Uterus (tissue), 4 donors: ENCODE results near the gene NRXN3. TPM values are rescaled to one million over a fixed set of nuclear protein-coding genes. Genes with fewer than 3 reads are reported as not detected.

Experiments
- DNase-seq, 2 donors: peaks; one replicate each; pipeline ENCODE4 v3.0.0-alpha.2; 2019 to 2020
- H3K27ac ChIP-seq, 2 donors: fragments of 200-600 bp; sonication (generic); 1 replicate in 1 of 2; 2 replicates in 1 of 2; pipeline ENCODE4 v1.5.1; 2016 to 2018
- H3K27me3 ChIP-seq, 2 donors: fragments of 200-600 bp; sonication (generic); one replicate each; pipeline ENCODE4 v1.5.1; 2018 to 2019; ENCODE audit warnings: control low read depth in 1 of 2
- H3K36me3 ChIP-seq, 2 donors: fragments of 200-600 bp; sonication (generic); one replicate each; pipeline ENCODE4 v1.5.1; 2019; ENCODE audit warnings: control low read depth in 1 of 2
- H3K4me1 ChIP-seq, 2 donors: fragments of 200-600 bp; sonication (generic); one replicate each; pipeline ENCODE4 v1.5.1; 2018 to 2019; ENCODE audit warnings: control low read depth in 1 of 2
- H3K4me3 ChIP-seq, 2 donors: fragments of 200-600 bp; sonication (generic); 1 replicate in 1 of 2; 2 replicates in 1 of 2; pipeline ENCODE4 v1.5.1; 2018 to 2019; ENCODE audit warnings: mild to moderate bottlenecking in 1 of 2
- H3K9me3 ChIP-seq, 2 donors: fragments of 200-600 bp; sonication (generic); one replicate each; pipeline ENCODE4 v1.5.1; 2019; ENCODE audit warnings: control low read depth in 1 of 2
- CTCF ChIP-seq, 4 experiments: fragments of 200-600 bp in 2 of 4; fragments of 450-650 bp in 2 of 4; sonication (generic) in 2 of 4; IDR thresholded peaks; one replicate each; pipeline ENCODE4 v1.5.1; 2016 to 2019; ENCODE audit warnings: antibody characterized with exemption in 4 of 4, mild to moderate bottlenecking in 2 of 4, moderate library complexity in 1 of 4
- POLR2A ChIP-seq, 2 donors: fragments of 450-650 bp; IDR thresholded peaks; one replicate each; pipeline ENCODE4 v1.6.1; 2016; ENCODE audit warnings: antibody characterized with exemption in 2 of 2, mild to moderate bottlenecking in 1 of 2, moderate library complexity in 1 of 2
- intact Hi-C: fragments of 100-400 bp; cut with DNase I; formaldehyde crosslinking; loops from one replicate; pipeline ENCODE4 v1.15.1; 2023; ENCODE audit warnings: low total_unique reads
- total RNA-seq, 4 donors: library from RNA; depleted of rRNA in 3 of 4; stranded (reverse); fragments of >200 nt in 3 of 4; gene quantifications; one replicate each; pipeline versions ENCODE4 v1.1.0 to v1.2.4, GENCODE V29; 2014 to 2023
- donor health status: DM: yes; HTN: yes; CAD: no.

Gene NRXN3
- total RNA-seq, 4 donors from 2014 or later, result 2.9 to 17.0 (median 4.4) TPM

- no peak overlapping the region for H3K27ac ChIP-seq
- no peaks in the 10 kb centered on the region for H3K36me3 ChIP-seq
- H3K4me3 ChIP-seq, result no peak overlapping the region
- TF ChIP-seq CTCF (IDR thresholded peaks at IDR 0.05) (no peak), POLR2A (IDR thresholded peaks at IDR 0.05) (no peak)
- H3K4me1 ChIP-seq, result no peaks in the 10 kb centered on the region
- intact Hi-C loops, result no loop called here
- no peaks in the 10 kb centered on the region for H3K27me3 ChIP-seq
- no peaks in the 10 kb centered on the region for H3K9me3 ChIP-seq
- DNase-seq, result no peak
These were observed 1212.9 kb downstream of the NRXN3 start for GRCh38 chr14:79383031-79383430.

DNA sequence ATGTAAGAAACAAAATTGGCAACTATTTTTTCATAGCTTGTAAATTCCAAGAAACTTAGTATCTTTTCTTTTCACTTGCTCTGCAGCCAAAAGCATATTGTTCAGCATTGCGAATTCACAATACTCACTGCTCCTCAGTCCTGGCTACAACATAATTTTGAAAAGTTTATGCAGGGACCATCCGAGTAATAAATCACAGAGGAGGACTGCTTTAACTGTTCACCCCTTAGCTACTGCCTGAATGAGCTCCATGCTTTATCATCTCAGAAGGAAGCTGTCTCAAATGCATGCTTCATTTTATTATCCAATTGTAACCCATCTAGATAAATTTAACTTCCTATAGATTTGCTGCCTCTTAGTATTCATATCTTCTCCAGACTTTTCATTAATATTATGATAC, 1213.3 kb downstream of the NRXN3 start:
- Histone ChIP-seq H3K4me3 (no peak overlapping the region), H3K27ac (no peak overlapping the region), H3K4me1 (no peaks in the 10 kb centered on the region), H3K27me3 (no peaks in the 10 kb centered on the region), H3K9me3 (no peaks in the 10 kb centered on the region), H3K36me3 (no peaks in the 10 kb centered on the region)
- TF ChIP-seq POLR2A (IDR thresholded peaks at IDR 0.05) (no peak), CTCF (IDR thresholded peaks at IDR 0.05) (no peak)
- DNase-seq, result no peak
- intact Hi-C loops, result no loop called here

- no peaks in the 10 kb centered on the region for H3K9me3 ChIP-seq
- no peak overlapping the region for H3K27ac ChIP-seq
- TF ChIP-seq POLR2A (IDR thresholded peaks at IDR 0.05) (no peak), CTCF (IDR thresholded peaks at IDR 0.05) (no peak)
- no peaks in the 10 kb centered on the region for H3K36me3 ChIP-seq
- no peaks in the 10 kb centered on the region for H3K4me1 ChIP-seq
- H3K27me3 ChIP-seq, result no peaks in the 10 kb centered on the region
- H3K4me3 ChIP-seq, result no peak overlapping the region
- no peak for DNase-seq
- intact Hi-C loops, result no loop called here
These were observed 1224.9 kb downstream of the NRXN3 start for GRCh38 chr14:79395061-79395460.

DNA sequence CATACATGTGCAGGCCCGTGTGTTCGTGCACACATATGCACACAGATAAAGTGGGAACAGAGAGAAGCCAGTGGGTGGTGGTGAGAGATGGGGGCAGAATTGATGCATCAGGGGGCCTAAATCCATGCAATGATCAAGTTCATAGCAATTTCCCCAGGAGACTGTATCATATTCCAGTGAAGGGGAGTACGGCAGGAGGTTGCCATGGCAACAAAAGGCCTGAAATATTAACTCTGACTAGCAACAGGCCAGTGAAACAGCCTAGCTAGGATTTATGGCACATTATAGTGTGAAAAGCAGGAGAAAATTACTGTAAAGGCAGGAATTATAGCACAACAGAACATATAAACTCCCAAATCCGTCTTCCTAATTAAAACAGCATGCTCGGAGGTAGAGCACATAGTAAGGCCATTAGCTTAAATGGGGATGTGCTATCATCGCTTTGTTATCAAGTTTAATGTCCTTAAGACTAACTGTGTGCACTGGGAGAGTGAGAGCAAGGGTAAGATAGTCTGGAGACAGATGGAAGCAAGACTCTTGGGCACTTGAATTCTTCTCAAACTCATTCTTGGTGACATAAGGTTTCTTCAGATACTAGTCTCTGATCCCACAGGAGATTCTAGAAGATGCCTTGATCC, 1234.8 kb downstream of the NRXN3 start:
- Histone ChIP-seq H3K9me3 (no peaks in the 10 kb centered on the region), H3K4me1 (no peaks in the 10 kb centered on the region)
- TF ChIP-seq POLR2A (IDR thresholded peaks at IDR 0.05) (no peak), CTCF (IDR thresholded peaks at IDR 0.05) (no peak)

DNA sequence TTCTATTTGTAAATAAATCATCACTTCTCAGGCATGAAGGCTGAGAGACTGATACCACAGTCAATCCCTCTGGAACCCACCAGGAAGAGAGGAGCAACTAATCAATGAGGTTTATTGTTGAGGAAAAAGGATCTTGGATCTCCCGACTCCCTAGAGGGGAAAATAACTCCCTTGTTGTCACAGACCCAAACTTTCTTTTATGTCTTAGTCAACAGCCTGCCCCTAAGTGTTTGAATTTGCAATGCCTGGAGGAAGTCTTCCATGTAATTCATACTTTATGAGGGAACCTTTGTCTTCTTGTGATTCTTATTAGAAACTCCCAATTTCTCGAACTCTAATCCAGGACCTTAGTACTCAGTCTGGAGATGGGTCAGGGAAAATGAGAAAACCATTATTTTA, 1235.3 kb downstream of the NRXN3 start:
- Histone ChIP-seq H3K27ac (no peak overlapping the region), H3K4me1 (no peaks in the 10 kb centered on the region), H3K4me3 (no peak overlapping the region), H3K9me3 (no peaks in the 10 kb centered on the region), H3K36me3 (no peaks in the 10 kb centered on the region), H3K27me3 (no peaks in the 10 kb centered on the region)
- intact Hi-C loops, result no loop called here
- no peak for DNase-seq
- TF ChIP-seq POLR2A (IDR thresholded peaks at IDR 0.05) (no peak), CTCF (IDR thresholded peaks at IDR 0.05) (no peak)

More for the DNA sequence above, 1234.8 kb downstream of the NRXN3 start:
- H3K36me3 ChIP-seq, result no peaks in the 10 kb centered on the region
- no peaks in the 10 kb centered on the region for H3K27me3 ChIP-seq
- no peak overlapping the region for H3K27ac ChIP-seq
- intact Hi-C loops, result no loop called here
- DNase-seq, result no peak
- H3K4me3 ChIP-seq, result no peak overlapping the region
